Measurements from ENCODE around the gene C1QC.

- TF ChIP-seq JUND (IDR thresholded peaks at IDR 0.05) (no peak), MAX (IDR thresholded peaks at IDR 0.05) (no peak), CTCF (IDR thresholded peaks at IDR 0.05; ENCODE audit: low read depth, low read length, missing input control) (no peak), EGR1 (IDR thresholded peaks at IDR 0.05; ENCODE audit: low read depth in 2 of 2) (no peak), REST (IDR thresholded peaks at IDR 0.05) (no peak), GABPA (IDR thresholded peaks at IDR 0.05 in 1 of 2, conservative IDR thresholded peaks at IDR 0.05 in 1 of 2) (no peak), FOXA2 (IDR thresholded peaks at IDR 0.05) (no peak), TAF1 (conservative IDR thresholded peaks at IDR 0.05) (no peak)
These were observed 42.2 kb downstream of the C1QC start for GRCh38 chr1:22685591-22686059.

Data from liver (tissue), 3 donors.